ENCODE data around the gene RNF186. TPM values are rescaled to one million over a fixed set of nuclear protein-coding genes. Genes with fewer than 3 reads are reported as not detected.

The RNF186 gene
- total and polyA plus RNA-seq, 2 of the 13 experiments (the other 11 are each of a cell fraction or from before 2014, with no cell fraction given), result 0.07 to 0.20 TPM

DNA sequence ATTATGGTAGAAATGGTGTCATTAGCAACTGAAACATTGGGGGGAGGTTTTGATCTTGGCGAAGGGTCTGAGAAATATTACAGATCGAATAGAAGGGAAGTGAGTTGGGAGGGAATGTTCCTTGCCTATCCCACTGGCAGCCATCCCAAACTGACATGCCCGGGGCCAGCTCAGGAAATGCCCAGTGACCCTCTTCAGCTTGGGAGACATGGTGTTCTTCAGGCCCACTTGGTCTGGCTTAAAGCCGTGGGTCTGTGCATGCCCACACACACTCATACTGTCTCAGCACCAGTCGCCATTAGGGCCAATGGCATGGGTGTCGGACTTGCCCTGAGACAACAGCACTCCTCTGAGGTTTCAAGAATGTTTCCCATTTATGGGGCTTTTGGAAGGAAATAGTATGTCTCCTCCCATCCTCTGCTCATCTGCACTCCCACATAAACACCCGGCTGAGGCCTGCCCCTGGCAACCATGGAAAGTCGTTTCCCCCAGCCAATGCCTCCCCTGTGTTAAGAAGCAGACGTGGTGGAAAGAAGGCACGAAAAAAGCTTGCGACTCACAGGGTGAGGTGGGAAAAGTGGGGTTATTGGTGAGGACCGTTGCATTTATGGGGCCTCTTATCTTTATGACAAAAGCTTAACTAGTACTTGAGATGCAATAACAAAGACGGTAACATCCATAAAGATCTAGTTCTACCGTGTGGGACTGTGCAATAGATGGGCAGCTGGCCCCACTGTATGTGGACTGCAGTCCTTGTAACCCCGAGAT lies 2.0 kb downstream of the RNF186 start:
- ATAC-seq, result no peak
- no peak overlapping the region for H3K27ac ChIP-seq (ENCODE audit: extremely low read length, insufficient read depth, low read length)
- H3K9me3 ChIP-seq (ENCODE audit: low read length), result no peaks in the 10 kb centered on the region
- H3K79me2 ChIP-seq (ENCODE audit: insufficient read depth, low read length), result no peaks in the 10 kb centered on the region
- H3K4me3 ChIP-seq (replicated peaks in 1 of 3; ENCODE audit: insufficient read depth in 1 of 3, low read depth in 2 of 3, low read length in 3 of 3), result no peak overlapping the region
- peaks cover 0 to 11% of the 10 kb centered on the region in 2 experiments; a peak in 3 of 5 replicates for H3K27me3 ChIP-seq (ENCODE audit: control insufficient read depth in 1 of 2, insufficient read depth in 2 of 2, low read length in 2 of 2)
- ChIA-PET POLR2A (no interaction called here), CTCF (ENCODE audit: low intra/inter-chr PET ratio, low total read pairs) (no interaction called here)
- no peaks in the 10 kb centered on the region for H4K20me1 ChIP-seq (ENCODE audit: insufficient read depth, low read length)
- no peak overlapping the region for H2AFZ ChIP-seq (ENCODE audit: low read length)
- DNase-seq (ENCODE audit: low spot score), result no peak
- intact Hi-C loops (cut with micrococcal nuclease; ENCODE audit: unreplicated experiment), result loop anchor here (10.0 kb wide), 1 partner anchor 72 kb away; the partner anchor contains the start of gene OTUD3
- H3K36me3 ChIP-seq (replicated peaks in 1 of 2; ENCODE audit: control insufficient read depth in 1 of 2, insufficient read depth in 2 of 2, low read length in 2 of 2), result no peaks in the 10 kb centered on the region
- no TSS peak for BruUV-seq (replicated peaks)
- no peak for FAIRE-seq
- TF ChIP-seq CERS6 (CRISPR knock-in tag; IDR thresholded peaks at IDR 0.05), result no peak
- peaks cover 41% of the 10 kb centered on the region for H3K4me1 ChIP-seq (ENCODE audit: insufficient read depth, low read length)
- H3K9ac ChIP-seq (ENCODE audit: insufficient read depth, low read depth, low read length), result no peak overlapping the region
- 49% methylated on average over 12 of the region's 15 CpGs for WGBS (ENCODE audit: low lambda C conversion rate)
- in situ Hi-C loops (cut with HindIII; ENCODE audit: extremely low pct_ligation_motif_present, low pct_unique_long_range_greater_than_20kb), result loop anchor here (5.0 kb wide), 1 partner anchor 51 kb away; no protein-coding TSS in a partner anchor
- no peak overlapping the region for H3K4me2 ChIP-seq (ENCODE audit: low read depth, low read length)

GRCh38 chr1:19811206-19811851 lies 3.8 kb downstream of the RNF186 start:
- Histone ChIP-seq H3K79me2 (ENCODE audit: insufficient read depth, low read length) (no peaks in the 10 kb centered on the region), H3K27me3 (ENCODE audit: control insufficient read depth in 1 of 2, insufficient read depth in 2 of 2, low read length in 2 of 2) (peaks cover 0 to 11% of the 10 kb centered on the region in 2 experiments; a peak in 3 of 5 replicates), H2AFZ (ENCODE audit: low read length) (no peak overlapping the region), H3K9ac (ENCODE audit: insufficient read depth, low read depth, low read length) (no peak overlapping the region), H3K27ac (ENCODE audit: extremely low read length, insufficient read depth, low read length) (no peak overlapping the region), H3K4me3 (replicated peaks in 1 of 3; ENCODE audit: insufficient read depth in 1 of 3, low read depth in 2 of 3, low read length in 3 of 3) (no peak overlapping the region), H3K4me2 (ENCODE audit: low read depth, low read length) (no peak overlapping the region), H3K36me3 (replicated peaks in 1 of 2; ENCODE audit: control insufficient read depth in 1 of 2, insufficient read depth in 2 of 2, low read length in 2 of 2) (no peaks in the 10 kb centered on the region), H4K20me1 (ENCODE audit: insufficient read depth, low read length) (no peaks in the 10 kb centered on the region), H3K9me3 (ENCODE audit: low read length) (no peaks in the 10 kb centered on the region), H3K4me1 (ENCODE audit: insufficient read depth, low read length) (peaks cover 23% of the 10 kb centered on the region)
- ChIA-PET POLR2A (interaction anchor here (0.8 kb wide), 1 partner anchor 15 kb away, joined by 3 read pairs; no protein-coding TSS in a partner anchor), CTCF (ENCODE audit: low intra/inter-chr PET ratio, low total read pairs) (interaction anchor here (1.3 to 2.0 kb wide), 2 partner anchors 47 to 49 kb away, joined by 3 to 14 read pairs; no protein-coding TSS in a partner anchor)
- BruUV-seq (replicated peaks), result no TSS peak
- in situ Hi-C loops (cut with HindIII; ENCODE audit: extremely low pct_ligation_motif_present, low pct_unique_long_range_greater_than_20kb), result loop anchor here (5.0 kb wide), 1 partner anchor 49 kb away; no protein-coding TSS in a partner anchor
- intact Hi-C loops (cut with micrococcal nuclease; ENCODE audit: unreplicated experiment), result loop anchor here (1.0 to 10.0 kb wide), 3 partner anchors 39 to 73 kb away; partner anchors contain the start of gene OTUD3
- FAIRE-seq, result peak; percentile 21
- WGBS (ENCODE audit: low lambda C conversion rate), result 50% methylated on average over 2 of the region's 5 CpGs
- DNase-seq (ENCODE audit: low spot score), result peak; percentile 50
- ATAC-seq, result peak; percentile 59
- TF ChIP-seq ZFP90 (CRISPR knock-in tag; IDR thresholded peaks at IDR 0.05; ENCODE audit: borderline replicate concordance) (no peak), SMC3 (IDR thresholded peaks at IDR 0.05; ENCODE audit: low read length) (peak; percentile 50), RAD21 (CRISPR knock-in tag; IDR thresholded peaks at IDR 0.05) (peak; percentile 45; the same call in 1 of the 2 replicates), ZNF121 (CRISPR knock-in tag; IDR thresholded peaks at IDR 0.05) (peak; percentile 45; the same call in 1 of the 2 replicates), ZNF629 (CRISPR knock-in tag; conservative IDR thresholded peaks at IDR 0.05) (peak; percentile 63), ZNF574 (CRISPR knock-in tag; IDR thresholded peaks at IDR 0.05) (0 out of 2 replicates have a peak, but pooled peaks have one; percentile 20), ZNF616 (CRISPR knock-in tag; IDR thresholded peaks at IDR 0.05; ENCODE audit: low read depth) (no peak), XRCC5 (optimal IDR thresholded peaks at IDR 0.05; ENCODE audit: low read length) (peak; percentile 55)
- TF ChIP-seq, protein P1, sequence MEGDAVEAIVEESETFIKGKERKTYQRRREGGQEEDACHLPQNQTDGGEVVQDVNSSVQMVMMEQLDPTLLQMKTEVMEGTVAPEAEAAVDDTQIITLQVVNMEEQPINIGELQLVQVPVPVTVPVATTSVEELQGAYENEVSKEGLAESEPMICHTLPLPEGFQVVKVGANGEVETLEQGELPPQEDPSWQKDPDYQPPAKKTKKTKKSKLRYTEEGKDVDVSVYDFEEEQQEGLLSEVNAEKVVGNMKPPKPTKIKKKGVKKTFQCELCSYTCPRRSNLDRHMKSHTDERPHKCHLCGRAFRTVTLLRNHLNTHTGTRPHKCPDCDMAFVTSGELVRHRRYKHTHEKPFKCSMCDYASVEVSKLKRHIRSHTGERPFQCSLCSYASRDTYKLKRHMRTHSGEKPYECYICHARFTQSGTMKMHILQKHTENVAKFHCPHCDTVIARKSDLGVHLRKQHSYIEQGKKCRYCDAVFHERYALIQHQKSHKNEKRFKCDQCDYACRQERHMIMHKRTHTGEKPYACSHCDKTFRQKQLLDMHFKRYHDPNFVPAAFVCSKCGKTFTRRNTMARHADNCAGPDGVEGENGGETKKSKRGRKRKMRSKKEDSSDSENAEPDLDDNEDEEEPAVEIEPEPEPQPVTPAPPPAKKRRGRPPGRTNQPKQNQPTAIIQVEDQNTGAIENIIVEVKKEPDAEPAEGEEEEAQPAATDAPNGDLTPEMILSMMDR (CRISPR knock-in tag; IDR thresholded peaks at IDR 0.05), result peak; percentile 78

Data from HepG2 (cell line).